ENCODE measurements around the gene MRGPRG. TPM values are rescaled to one million over a fixed set of nuclear protein-coding genes. Genes with fewer than 3 reads are reported as not detected.

MRGPRG gene
- total RNA-seq, 1 donor from 2014 or later = not detected

DNA sequence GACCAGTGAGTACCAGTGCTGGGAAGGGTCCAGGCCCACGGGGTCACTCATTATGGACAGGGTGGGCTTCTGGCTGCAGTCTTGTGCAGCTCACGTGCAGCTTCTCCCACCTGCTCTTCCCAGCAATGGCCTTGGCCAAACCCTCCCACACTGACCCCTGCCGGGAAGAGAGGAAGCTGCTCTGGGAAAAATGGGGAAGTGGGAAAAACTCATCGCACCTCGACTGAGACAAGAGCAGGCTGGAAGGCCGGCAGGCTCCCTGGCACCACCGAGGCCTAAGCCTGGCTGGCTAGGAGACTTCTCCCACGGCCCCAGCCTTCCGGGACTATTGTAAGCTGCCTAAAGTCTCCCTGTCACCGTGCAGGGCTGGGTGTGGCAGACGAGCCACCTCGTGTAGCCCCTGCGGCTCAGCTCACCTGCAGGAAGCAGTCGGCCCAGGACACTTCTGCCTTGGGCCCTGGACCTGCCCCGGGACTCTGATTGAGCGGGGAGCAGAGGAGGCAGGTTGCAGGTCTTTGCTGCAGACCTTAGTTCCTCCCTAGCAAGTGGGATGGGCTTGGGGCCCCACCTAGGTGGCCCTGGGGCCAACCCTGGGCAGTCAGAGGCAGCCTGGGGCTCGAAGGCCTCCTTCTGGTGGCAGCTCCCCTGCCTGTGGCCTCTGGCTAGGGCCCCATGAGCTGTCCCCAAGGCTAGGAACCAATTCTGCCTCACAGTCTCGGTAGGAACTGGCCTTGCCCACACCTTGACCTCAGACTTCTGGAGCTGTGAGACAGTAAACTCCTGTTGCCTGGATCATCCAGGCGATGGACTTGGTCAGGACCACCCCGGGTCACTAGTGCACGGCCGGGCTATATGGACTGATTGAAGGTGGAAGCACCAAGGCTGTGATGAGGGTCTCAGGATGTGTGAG, 23.1 kb downstream of the MRGPRG start:
- no peak for DNase-seq (ENCODE audit: low spot score)

DNA sequence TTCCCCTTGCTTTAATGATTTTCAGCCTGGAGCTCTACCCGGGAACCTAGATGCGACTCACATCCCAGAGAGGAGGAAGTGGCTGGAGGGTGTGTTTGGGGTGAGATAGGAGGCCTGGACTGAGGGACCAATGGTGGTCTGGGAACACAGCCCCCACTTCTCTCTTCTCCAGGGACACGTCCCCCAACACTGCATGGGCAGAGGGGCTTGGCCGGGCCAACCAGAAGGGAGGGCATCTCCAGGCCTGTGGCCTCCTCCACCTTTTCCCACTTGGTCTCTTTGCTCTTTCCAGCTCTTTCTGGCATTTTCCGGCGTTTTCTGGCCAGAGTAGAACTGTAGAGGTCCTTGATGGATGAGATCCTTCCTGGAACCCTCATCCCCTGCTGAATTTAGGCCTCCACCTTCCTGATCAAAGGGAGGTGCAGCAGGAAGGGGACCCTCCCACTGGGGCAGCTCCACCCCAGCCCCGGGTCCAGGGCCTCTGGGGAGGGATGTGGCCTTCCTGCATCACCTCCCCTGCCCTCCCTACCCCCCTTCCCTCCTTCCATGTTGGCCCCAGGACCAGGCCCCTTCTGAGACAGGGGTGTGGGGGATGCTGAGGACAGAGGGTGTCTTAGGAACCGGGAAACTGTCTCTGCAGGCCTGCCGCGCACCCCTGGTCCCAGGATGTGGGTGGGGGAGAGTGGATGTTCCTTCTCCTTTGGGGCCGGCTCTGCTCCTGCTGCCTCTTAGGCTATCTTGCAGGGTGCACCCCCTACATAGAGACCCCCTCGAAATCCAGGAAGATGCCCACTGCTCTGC, 24.4 kb downstream of the MRGPRG start:
- DNase-seq (ENCODE audit: low spot score) = no peak

DNA sequence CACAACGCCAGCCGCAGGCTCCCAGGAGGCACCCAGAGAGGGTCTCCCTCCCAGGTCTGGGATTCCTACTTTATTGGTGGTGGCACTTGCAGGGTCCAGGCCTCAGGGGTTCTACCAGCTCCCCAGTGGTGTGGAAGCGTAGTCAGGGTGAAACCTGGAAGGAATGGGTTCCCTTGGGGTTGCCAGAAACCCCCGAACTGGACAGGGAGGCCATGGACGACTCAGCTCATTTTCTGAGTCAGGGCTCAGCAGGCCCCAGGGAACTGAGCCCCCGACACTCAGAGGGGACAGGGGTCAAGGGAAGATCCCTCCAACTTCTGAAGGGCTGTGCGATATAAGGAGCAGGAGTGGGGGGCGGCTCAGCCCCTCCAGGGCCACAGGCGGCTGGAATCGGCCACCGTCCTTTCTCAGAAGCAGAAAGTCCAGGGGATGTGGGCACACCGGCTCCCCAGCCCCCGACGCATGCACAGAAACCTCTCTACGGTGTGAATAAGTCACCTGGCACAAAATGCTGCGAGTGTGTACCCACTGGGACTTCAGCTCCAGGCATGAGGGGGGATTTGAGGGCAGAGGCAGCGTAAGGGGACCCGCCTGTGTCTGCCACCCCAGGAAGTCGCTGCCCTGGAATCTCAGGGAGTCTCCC, 25.1 kb downstream of the MRGPRG start:
- DNase-seq (ENCODE audit: low spot score) = no peak

DNA sequence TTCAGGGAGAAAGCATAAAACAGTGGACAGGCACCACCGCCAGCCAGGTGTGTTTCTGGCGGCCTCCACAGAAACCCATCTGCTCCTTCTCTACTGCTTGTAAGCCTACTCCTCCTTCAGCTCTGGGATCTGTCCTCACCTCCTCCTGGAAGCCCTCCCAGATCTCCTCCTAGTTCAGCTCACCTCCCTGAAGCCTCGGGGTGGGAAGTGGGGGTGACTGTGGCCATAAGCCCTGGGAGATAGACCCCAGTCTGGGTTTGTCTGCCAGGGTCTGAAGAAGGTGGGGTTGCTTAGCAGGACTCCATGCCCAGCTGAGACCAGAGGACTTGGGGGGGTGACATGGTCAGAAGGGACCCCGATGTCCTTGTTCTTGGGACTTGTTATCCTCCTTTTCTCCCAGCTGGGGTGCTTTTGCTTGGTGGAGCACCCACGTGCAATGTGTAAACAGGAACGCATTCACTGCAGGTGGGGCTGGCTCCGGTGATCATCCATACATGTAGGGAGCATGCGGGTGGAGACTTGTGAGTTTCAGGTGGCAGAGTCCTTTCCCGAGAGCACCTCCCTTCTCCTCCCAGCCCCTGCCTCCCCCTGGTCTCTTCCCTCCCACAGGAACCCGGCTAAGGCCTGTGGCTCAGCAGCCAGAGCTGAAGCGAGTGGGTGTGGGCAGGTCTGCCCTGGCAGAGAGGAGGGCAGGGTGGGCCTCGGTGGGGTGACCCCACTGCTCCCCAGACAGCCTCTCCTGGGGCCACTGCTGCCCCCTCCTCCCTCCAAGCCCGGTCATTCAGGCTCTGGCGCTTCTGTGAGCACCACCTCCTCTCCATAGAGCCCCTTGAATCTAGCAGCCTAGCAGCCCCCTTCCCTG, 25.9 kb downstream of the MRGPRG start:
- DNase-seq (ENCODE audit: low spot score) = no peak

DNA sequence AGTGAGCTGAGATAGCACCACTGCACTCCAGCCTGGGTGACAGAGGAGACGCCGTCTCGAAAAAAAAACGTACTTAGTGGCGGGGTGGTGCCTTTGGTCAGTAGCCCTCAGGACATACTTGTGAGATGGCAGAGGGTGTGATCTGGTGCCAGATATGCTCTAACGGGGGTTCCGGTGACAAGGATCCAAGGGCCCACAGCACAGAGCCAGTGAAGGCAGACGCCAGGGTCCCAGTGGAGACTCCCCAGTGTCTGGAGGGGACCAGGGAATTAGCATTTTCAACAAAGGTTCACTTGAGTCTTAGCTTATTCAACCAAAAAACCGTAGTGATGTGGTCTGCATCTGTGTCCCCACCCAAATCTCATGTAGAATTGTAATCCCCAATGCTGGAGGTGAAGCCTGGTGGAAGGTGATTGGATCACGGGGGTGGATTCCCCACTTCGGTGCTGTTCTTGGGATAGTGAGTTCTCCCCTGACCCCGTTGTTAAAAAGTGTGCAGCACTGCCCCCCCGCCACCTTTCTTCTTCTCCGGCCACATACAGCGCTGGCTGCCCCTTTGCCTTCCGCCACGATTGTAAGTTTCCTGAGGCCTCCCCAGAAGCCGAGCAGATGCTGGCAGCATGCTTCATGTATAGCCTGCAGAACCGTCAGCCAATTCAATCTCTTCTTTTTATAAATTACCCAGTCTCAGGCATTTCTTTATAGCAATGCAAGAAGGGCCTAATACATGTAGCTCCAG, 26.9 kb downstream of the MRGPRG start:
- no peak for DNase-seq (ENCODE audit: low spot score)

DNA sequence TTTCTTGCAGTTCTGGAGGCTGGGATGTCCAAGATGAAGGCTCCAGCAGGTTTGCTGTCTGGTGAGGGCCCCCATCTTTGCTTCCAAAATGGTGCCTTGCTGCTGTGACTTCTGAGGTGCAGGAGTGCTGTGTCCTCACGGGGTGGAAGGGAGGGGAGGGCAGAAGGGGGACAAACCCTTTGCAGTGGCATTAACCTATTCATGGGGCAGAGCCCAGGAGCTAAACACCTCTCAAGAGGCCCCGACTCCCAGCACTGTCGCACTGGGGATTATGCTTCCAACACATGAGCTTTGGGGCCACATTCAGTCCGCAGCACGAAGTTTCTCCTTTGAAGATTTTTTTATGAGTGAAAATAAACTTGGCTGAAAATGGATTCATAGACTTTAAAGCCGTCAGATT, 28.0 kb downstream of the MRGPRG start:
- no peak for DNase-seq (ENCODE audit: low spot score)

DNA sequence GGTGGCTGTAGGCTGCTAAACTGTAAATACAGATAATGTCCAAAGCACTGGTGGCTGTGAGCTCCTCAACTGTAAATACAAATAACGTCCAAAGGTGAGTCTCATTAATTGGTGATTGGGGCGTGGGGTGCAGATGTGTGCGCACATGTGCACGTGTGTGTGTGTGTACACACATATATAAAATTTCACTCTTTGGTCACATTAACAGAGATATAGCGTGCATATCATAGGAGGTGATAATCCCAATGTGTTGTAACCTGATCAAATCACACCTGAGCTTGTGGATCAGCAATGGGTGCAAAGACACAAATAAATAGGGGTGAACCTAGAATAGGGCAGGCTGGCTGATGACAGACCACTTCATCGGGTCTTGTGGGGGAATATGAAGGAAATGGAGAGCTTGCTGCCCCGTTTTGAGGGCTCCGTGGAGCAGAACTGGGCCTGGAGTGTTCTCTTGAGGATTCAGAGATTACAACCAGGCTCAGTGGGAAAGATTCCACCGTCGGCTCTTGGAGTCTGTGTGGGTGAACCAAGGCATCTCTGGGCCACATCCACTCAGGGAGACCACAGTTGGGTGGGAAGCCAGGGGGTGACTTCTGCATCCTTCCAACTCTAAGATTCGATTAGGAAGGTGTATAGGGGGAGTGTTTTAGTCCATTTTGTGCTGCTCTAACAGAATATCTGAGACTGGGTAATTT, 28.6 kb downstream of the MRGPRG start:
- DNase-seq (ENCODE audit: low spot score) = no peak

DNA sequence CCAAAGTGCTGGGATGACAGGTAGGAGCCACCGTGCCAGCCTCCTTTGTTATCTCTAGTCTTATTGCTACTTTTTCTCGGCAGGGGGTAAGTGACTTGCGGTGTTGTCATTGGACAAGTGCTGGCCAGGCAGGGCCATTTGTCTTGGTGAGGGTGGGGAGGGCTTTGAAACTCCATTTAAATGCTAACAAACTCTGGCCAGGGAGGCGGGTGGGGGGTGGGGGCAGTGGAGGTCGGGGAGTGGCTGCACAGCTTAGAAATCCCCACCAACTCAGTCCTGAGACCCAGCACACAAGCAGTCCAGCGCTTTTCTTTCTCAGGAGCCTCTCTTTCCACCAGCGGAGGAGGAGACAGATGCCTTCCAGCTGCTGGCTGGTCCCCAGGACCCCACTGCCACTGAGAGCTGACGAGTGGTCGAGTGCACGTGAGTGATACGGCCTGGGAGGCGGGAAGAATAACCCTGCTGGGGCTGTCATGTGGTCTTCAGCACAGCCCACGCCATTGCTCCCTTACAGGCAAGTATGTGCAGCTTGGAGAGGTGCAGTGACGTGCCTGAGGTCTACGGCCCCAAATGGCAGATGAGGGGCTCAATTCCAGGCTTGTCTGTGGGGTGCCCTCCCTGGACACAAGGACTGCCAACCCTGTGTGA, 29.3 kb downstream of the MRGPRG start:
- DNase-seq (ENCODE audit: low spot score) = no peak

DNA sequence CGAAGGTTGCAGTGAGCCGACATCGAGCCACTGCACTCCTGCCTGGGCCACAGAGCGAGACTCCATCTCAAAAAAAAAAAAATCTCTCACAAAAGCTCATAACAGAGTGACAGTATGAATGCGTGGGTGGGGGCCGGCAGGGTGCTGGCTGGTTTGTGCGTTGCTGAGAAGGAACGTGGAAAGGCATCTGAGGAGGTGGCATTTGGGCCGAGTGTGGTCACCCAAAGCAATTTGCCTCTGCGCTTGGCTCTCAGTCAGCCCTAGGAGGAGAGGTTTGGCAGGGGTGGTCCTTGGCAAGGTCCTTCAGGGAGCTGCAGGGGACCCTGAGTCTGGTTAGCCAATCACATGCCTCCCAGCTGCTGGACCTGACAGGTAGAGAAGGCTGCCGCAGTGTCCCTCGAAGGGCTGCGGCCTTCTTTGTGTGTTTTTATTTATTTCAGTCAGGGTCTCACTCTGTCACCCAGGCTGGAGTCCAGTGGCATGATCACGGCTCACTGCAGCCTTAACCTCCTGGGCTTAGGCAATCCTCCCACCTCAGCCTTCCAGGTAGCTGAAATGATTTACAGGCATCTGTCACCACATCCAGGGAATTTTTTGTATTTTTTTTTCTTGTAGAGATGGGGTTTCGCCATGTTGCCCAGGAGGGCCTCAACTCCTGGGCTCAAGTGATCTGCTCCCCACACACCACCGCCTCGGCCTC, 30.0 kb downstream of the MRGPRG start:
- no peak for DNase-seq (ENCODE audit: low spot score)

DNA sequence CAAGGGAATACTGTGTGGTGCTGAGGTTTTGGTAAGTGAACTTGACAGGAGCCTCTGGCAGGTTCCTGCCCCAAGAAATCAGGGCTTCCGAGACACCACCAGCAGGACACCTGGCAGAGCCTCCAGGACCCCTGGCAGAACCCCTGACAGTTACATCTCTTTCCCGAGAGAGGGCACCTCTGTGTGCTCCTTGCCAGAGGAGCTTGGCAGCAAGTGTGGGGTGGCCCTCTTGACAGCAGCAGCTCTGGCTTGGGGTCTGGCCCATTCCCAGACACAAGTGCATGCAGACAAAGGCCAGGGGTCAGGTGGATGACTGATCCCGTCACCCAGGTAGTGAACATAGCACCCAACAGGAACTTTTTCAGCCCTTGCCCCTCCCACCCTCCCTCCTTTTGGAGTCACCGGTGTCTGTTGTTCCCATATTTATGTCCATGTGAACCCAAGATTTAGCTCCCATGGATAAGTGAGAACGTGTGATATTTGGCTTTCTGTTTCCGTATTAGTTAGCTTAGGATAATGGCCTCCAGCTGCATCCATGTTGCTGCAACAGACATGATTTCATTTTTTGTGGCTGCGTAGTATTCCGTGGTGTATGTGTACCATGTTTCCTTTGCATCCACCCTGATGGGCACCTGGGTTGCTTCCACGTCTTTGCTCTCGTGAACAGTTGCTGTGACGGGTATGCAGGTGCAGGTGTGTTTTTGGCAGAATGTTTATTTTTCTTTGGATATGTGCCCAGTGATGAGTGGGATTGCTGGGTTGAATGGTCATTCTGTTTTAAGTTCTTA, 32.3 kb downstream of the MRGPRG start:
- no peak for DNase-seq (ENCODE audit: low spot score)

DNA sequence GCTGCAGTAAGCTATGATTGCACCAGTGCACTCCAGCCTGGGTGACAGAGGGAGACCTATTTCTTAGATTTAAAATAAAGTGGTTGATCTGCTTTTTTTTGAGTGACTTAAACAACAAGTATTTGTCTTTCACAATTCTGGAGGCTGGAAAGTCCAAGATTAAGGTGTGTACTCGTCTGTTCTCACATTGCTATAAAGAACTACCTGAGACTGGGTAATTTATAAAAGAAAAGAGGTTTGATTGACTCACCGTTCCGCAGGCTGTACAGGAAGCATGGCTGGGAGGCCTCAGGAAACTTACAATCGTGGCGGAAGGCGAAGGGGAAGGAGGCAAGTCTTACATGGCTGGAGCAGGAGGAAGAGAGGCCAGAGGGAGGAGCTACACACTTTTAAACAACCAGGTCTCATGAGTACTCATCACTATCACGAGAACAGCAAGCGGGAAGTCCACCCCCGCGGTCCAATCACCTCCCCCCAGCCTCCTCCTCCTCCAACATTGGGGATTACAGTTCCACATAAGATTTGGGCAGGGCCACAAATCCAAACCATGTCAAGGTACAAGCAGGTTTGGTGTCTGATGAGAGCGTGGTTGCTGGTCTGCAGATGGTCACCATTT, 33.8 kb downstream of the MRGPRG start:
- DNase-seq (ENCODE audit: low spot score) = no peak

DNA sequence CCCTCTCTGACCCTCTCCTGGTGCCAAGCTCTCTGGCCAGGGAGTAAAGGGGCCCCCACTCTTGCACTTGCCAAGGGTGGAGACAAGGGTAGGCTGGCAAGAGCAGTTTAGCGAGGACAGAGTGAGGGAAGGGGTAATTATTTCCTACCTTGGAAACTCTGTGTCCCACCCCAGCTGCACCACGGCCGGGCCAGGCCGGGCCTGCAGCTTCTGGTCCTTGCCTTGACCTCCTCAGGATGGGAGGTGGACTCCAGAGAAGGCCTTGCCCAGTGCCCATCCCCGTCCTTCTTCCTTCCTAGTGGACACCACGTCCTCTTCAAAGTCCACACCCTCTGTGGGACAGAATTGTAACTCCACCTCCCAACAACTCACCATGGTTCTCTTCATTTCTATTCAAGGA, 35.1 kb downstream of the MRGPRG start:
- no peak for DNase-seq (ENCODE audit: low spot score)

DNA sequence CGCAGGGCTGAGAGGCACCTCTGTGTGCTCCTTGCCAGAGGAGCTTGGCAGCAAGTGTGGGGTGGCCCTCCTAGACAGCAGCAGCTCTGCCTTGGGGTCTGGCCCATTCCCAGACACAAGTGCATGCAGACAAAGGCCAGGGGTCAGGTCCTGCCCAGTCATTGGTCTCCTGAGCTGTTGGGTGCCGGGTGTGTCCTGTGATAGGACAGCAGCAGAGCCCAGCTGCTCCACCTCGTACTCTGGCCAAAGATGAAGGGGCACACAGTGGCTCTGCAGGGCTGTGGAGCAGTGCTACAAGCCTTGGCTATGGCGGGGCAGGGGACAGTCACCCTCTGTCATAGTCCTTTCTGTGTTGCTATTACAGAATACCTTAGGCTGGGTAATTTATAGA, 36.2 kb downstream of the MRGPRG start:
- no peak for DNase-seq (ENCODE audit: low spot score)

DNA sequence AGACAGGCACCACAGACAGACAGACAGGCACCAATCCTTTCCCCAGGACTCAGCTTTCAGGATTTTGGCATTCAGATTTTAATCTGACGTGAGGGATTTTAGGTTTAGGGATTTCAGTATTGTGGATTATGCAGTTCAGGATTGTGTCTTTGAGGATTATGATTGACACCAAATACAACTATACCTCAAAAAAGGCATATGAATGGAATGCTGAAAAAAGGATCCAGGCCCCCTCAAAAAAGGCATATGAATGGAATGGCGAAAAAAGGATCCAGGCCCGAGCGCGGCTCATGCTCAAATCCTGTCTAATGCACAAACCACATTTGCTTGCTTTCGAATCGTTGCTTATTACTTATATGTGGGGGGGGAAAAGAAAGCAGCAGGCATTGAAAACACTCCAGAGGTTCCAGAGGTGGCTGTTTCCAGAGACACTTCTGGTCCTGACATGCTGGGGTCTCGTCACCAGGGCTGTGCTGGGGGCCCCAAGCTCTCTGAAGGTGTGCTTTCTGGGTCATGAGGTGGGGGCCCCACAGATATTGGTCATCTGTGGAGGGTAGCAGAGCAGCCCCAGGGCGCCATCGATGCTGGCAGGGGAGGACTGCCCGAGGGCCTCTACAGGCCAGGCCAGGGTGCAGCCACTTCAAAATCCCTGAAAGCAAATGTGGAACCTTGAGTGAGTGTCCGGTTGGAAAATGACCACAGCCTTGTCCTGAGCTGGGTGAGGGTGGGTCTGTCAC, 36.7 kb downstream of the MRGPRG start:
- DNase-seq (ENCODE audit: low spot score) = no peak

DNA sequence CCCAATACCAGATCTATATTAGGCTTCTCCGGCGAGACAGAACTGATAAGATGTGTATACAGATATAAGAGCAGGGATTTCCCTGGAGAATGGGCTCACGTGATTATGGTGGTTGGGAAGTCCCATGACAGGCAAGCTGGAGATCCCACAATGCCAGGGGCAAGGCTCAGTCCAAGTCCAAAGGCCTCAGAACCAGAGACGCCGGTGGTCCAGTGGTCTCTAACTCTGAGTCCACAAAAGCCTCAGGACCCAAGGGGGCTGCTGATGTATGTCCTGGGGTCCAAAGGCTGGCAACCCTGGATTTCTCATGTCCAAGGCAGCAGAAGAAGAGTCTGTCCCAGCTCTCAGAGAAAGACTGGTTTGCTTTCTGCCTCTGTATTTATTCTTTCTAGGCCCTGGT, 37.7 kb downstream of the MRGPRG start:
- DNase-seq (ENCODE audit: low spot score) = no peak

DNA sequence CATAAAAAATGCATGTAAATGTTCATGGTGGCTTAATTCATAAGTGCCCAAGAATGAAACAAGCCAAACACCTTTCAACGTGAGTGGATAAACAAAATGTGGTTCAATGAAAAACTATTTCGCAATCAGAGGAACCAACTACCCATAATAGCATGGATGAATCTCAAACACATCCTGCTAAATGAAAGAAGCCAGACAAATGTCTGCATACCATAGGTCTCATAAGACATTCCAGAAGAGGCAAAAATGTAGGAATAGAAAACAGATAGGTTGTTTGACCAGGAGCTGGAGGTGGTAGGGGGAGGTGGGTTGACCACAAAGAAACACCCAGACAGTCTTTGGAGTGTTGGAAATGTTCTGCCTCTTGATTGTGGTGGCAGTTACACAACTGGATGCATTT, 40.3 kb downstream of the MRGPRG start:
- no peak for DNase-seq (ENCODE audit: low spot score)

DNA sequence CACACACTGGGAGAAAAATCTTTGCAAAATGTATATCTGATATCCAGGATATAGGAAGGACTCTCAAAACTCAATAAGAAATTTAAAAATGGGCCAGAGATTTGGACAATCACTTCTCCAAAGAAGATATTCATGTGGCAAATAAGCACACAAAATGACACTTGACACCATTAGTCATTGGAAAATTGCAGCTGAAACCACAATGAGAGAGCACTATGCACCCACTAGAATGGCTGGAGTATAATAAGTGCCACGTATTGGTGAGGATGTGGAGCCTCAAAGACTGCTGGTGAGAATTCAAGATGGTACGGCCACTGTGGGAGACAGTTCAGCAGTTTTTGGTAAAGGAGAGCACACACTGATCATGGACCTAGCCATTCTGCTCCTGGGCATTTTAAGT, 40.7 kb downstream of the MRGPRG start:
- DNase-seq (ENCODE audit: low spot score) = no peak
